Activated CD8-positive, alpha-beta memory T cell treated with anti-CD3 and anti-CD28 coated beads, Interleukin-2, amount 50 U/mL, for 24 hours (primary cell): ENCODE measurements around the gene DNASE1L2.
A peak's percentile ranks its signal among the peaks of the same experiment; 100 is the strongest.
"Not testable (repeated sequence)": the region's sequence is repeated elsewhere in the genome, so short reads cannot be mapped to it uniquely, and the experiment has no call there.

Experiments
- DNase-seq: peaks from one replicate; pipeline ENCODE4 v3.0.0-alpha.2; 2020; ENCODE audit errors: extremely low read depth

DNASE1L2 gene

GRCh38 chr16:2203119-2203688 lies 33.0 kb upstream of the DNASE1L2 start:
- not testable (repeated sequence) for DNase-seq

DNA sequence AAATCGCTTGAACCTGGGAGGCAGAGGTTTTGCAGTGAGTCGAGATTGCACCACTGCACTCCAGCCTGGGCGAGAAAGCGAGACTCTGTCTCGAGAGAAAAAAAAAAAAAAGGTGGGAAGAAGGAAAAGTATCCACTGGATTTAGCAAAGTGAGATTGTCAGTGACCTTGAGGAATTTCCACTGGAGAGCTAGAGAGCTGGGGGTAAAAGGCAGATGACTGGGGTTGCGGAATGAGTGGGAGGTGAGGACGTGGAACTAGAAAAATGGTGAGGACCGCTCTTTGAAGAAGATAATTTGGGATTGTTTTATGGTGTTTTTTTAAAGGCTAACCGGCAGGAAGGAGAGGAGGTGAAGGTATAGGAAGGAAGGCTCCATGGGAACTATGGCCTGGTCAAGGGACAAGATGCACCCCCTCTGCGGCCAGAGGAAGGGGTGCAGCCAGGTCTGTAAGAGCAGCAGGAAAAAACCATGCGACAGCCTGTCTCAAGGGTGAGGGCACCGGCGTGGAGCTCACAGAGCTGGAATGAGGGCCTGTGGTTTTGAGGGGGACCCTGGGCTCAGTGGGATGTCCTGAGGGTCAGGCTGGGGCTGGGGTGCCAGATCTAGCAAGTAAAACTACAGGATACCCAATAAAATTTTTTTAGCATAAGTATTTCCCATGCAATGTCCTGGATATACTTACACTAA lies 31.7 kb upstream of the DNASE1L2 start:
- no peak for DNase-seq

DNA sequence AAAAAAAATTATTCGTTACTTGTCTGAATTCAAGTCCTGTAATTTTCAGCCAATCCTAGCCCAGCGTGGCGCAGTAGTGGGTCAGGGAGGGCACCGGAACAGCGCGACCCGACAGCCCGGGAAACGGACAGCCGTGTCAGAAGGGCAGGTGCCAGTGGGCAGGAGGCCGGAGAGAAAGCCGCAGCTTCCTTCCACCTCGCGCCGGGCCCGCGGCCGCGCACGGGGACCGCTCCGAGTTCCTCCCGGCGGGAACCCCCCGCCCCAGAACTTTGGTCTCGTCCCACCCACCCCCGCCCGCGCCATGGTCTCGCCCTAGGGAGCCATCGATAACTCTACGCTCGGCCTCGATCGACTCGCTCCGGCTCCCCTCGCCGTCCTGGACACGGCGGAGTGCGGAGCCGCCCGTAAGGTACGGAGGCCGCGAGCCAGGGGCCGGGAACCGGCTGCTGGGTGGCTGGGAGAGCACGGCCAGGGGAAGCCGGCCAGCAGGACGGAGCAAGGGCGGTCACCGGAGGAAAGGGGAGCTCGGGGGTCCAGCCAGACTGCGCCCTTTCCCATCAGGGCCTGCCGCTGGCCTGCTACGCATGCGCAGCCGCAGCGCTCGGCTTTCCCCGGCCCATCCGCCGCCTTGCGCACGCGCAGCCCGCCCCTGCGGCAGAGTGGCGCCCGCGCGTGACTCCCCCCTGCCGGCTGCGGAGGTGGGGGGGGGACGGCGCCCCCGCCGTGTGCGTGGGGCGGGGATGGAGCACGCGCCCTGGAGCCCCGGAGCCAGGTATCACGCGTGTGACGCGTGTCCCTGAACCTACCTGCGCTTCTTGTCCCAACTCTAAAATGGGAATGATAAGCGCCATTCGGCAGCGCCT lies 30.9 kb upstream of the DNASE1L2 start, which contains the start of gene MLST8:
MLST8 (plus strand) TSS at position 351 of the 863 bp plus-strand sequence. CDS start 632 bp downstream, outside the sequence.
- DNase-seq = peak; percentile 71

GRCh38 chr16:2205967-2206313 lies 30.3 kb upstream of the DNASE1L2 start:
- DNase-seq = no peak

DNA sequence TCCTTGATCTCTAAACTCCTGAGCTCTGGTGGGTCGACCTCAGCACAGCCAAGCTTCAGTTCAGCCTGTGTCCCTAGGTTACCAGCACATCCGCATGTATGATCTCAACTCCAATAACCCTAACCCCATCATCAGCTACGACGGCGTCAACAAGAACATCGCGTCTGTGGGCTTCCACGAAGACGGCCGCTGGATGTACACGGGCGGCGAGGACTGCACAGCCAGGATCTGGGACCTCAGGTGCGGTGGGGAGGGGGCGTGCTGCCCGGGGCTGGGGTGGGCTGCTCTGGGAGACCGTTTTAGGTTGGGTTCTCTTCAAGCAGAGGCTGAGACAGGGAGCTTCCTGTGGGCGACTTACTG lies 29.8 kb upstream of the DNASE1L2 start:
- DNase-seq = no peak

GRCh38 chr16:2206780-2207433 lies 29.3 kb upstream of the DNASE1L2 start:
- DNase-seq = no peak

- no peak for DNase-seq
Measured at GRCh38 chr16:2207872-2208271, 28.4 kb upstream of the DNASE1L2 start.

- no peak for DNase-seq
Measured at GRCh38 chr16:2208308-2208707, 27.9 kb upstream of the DNASE1L2 start.

DNA sequence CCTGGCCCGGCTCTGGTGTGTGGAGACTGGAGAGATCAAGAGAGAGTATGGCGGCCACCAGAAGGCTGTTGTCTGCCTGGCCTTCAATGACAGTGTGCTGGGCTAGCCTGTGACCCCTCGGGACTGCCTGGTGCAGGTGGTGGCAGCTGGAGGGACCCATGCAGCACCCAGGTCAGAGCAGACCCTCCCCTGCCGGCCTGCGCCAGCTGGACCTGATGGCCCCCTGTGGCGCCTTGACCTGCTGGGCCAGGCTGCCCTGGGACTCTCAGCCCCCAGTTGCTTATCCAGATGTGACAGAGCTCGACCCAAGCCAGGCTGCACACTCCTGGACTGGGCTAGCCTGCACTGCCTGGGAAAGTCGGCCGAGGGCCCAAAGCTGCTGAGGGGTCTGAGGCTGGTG lies 27.5 kb upstream of the DNASE1L2 start:
- DNase-seq = no peak

DNA sequence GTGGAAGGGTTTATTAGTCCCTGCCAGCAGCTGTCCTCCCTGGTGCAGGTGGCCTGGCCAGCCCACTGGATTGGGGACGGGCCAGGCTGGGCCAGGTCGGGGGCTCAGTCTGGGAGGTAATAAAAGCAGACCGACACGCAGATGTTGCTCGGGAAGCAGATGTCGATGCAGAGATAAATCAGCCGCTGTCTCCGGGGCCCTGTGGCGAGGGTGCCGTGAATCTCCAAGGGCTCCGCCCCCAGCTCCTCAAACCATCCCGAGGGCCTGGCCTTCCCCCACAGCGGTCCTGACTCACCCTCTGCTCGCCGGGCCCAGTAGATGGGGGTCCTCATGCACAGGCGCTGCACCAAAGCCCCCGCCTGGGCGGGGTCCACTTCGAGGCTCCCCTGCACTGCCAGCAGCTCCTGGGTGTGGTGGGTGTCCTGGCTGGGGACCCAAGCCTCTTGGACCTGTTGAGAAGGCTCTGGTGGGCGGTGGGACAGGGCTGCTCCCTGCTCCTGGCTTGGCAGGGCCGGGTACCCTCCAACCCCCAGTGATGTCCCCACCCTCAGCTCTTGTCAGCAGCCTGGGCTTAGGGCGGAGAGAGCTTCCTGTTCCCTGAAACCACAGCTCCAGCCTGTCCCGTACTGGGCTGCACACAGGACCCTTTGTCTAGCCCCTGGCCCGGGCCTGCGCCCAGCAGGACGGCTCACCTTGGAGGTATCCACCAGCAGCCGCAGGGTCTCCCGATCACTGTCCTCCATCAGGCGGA lies 26.8 kb upstream of the DNASE1L2 start:
- DNase-seq = no peak

GRCh38 chr16:2210009-2210332 lies 26.3 kb upstream of the DNASE1L2 start:
- no peak for DNase-seq

GRCh38 chr16:2210386-2211365 lies 25.6 kb upstream of the DNASE1L2 start, which contains the start of gene BRICD5:
BRICD5 (minus strand) TSS chr16:2210863; CDS start chr16:2210833, 30 bp downstream.
- DNase-seq = no peak

DNA sequence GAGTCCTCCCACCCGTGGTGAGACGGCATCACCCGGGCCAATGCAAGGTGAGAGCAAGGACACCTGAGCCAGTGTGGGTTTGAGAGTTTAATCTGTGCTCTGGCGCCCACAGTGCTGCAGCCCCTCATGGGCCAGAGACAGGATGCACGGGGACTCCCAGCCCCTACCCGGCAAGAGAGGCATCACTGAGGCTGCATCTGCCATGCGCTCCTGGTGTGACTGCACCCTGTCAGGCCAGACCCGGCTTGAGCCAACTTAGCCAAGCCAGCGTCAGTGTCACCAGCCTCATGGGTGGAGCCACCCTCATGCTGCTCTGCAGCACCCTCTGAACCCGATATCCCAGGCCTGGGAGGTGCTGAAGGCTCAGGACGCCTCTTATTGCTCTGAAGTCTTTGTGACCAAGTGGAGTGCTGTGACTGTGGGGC lies 24.3 kb upstream of the DNASE1L2 start:
- DNase-seq = no peak

- DNase-seq = no peak
Measured at GRCh38 chr16:2212362-2213324, 23.6 kb upstream of the DNASE1L2 start.

DNA sequence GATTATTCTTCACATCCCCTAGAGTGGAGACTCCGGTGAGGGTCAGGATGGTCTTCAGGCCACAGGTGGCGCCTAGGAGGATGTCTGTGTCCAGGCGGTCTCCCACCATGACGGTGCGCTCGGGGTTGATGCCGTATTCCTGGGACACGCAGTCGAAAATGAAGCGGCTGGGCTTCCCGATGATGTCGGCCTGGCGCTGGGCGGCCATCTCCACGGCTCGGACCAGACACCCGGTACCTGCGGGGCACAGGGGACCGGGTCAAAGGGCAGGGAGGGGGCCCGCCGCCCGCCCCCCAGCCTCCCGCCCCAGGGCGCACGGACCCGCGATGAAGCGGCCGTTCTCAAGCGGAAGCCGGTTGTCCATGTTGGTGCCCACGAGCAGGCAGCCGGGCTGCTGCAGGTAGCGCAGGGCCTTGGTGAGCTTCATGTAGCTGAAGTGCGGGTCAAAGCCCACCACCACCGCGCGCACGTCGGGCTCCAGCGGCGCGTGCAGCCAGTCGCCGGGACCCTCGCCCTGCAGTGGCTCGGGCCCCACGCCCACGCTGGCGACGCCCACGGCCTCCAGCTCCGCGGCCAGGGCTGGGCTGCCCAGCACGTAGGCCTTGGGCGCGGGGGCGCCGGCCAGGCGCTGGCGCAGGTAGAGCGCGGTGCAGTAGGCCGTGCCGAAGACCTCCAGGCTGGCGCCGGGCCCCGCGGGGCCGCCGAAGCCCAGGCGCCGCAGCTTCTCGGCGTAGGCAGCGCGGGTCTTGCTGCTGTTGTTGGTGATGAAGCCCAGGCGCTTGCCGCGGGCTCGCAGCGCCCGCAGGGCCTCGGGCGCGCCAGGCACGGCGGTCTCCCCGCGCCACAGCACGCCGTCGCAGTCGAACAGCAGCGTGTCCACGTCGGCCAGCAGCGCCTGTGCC lies 22.2 kb upstream of the DNASE1L2 start:
- DNase-seq = no peak

DNA sequence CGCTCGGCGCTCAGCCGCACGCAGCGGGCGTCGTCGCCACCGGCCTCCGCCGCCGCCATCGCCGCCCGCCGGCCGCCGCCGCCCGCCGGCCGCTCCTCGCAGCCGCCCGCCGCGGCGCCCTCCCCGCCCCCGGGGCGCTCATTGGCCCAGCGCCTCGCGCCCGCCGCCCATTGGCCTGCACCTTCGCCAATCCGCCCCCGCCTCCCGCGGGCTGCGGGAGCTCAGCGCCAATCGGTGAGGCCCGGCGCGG lies 21.6 kb upstream of the DNASE1L2 start, which contains the start of gene PGP:
PGP (minus strand) TSS at position 122 of the 250 bp plus-strand sequence; CDS start at position 59, 63 bp downstream.
- no peak for DNase-seq

- DNase-seq = no peak
Measured at GRCh38 chr16:2216330-2216729, 19.9 kb upstream of the DNASE1L2 start.

- peak; percentile 99 for DNase-seq
Measured at GRCh38 chr16:2223221-2223941, 12.9 kb upstream of the DNASE1L2 start, which contains the start of gene E4F1. E4F1 (plus strand) TSS chr16:2223591; CDS start chr16:2223614, 23 bp downstream.
